ENCODE results near the gene TBCK. TPM values are rescaled to one million over a fixed set of nuclear protein-coding genes. Genes with fewer than 3 reads are reported as not detected.

Gene TBCK
- total and polyA plus RNA-seq, 2 of the 13 experiments (the other 11 are each of a cell fraction or from before 2014, with no cell fraction given) = 51.0 to 62.4 TPM

DNA sequence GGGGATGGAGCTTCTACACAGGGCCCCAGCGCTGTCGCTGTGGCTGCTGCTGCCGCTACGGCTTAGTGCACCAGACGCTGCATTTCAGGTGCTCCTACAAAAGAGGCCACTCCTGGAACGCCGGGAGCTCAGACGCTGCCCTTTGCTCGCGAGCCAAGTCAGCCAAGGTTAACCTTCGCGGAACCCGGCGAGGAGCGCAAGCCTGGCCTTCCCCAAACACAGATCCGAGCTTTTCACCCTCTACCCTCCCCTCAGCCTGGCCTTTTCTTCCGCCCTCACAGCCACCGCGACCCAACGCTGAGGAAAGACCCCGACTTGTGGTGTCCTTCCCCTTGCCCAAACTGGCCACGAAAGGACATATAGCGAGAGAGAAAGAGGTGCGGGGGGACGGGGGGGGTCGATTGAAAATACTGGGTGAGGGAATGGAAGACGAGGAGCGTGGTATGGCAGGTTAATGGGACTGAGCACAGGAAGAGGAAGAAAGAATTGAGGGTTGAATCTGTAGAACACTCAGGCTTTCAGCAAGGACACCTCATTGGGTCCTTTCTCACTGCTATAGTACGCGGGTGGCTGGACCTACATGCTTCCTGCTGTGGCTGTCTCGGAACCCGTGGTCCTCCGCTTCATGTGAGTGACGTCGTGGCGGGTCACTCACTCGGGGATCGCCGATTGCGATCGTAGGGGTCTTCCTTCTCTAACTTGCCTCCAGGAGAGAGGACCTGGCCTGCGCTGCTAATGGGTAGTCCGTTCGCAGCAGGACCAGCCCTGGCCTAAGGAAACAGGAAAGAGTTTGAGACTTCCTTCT is at the start of gene TBCK, which contains the start of gene AIMP1 (continued):
- TF ChIP-seq ZNF703 (CRISPR knock-in tag; IDR thresholded peaks at IDR 0.05; ENCODE audit: borderline replicate concordance) (peak; percentile 7; the same call in 1 of the 2 replicates), KDM5A (IDR thresholded peaks at IDR 0.05; ENCODE audit: borderline replicate concordance, low read length) (peak; percentile 99), ZZZ3 (CRISPR knock-in tag; IDR thresholded peaks at IDR 0.05; ENCODE audit: borderline replicate concordance) (peak; percentile 77; the same call in 1 of the 2 replicates), HDAC6 (IDR thresholded peaks at IDR 0.05; ENCODE audit: low read depth, low read length) (peak; percentile 97; the same call in 1 of the 2 replicates), GLI4 (CRISPR knock-in tag; IDR thresholded peaks at IDR 0.05; ENCODE audit: borderline replicate concordance) (peak; percentile 76; the same call in 1 of the 2 replicates), NPAS2 (CRISPR knock-in tag; IDR thresholded peaks at IDR 0.05; ENCODE audit: borderline replicate concordance) (no peak), GTF3A (CRISPR knock-in tag; conservative IDR thresholded peaks at IDR 0.05) (no peak), ZNF337 (CRISPR knock-in tag; IDR thresholded peaks at IDR 0.05; ENCODE audit: borderline replicate concordance, low read depth) (no peak), ZNF350 (CRISPR knock-in tag; IDR thresholded peaks at IDR 0.05; ENCODE audit: borderline replicate concordance, low read depth) (peak; percentile 94; the same call in 1 of the 2 replicates), NAIF1 (CRISPR knock-in tag; IDR thresholded peaks at IDR 0.05; ENCODE audit: borderline replicate concordance) (no peak), ZNF572 (CRISPR knock-in tag; IDR thresholded peaks at IDR 0.05) (no peak; the same call in 1 of the 2 replicates), ZNF253 (CRISPR knock-in tag; IDR thresholded peaks at IDR 0.05; ENCODE audit: borderline replicate concordance) (0 out of 2 replicates have a peak, but pooled peaks have one; percentile 56), DNMT1 (CRISPR knock-in tag; IDR thresholded peaks at IDR 0.05) (no peak), ZBTB1 (CRISPR knock-in tag; IDR thresholded peaks at IDR 0.05; ENCODE audit: borderline replicate concordance) (no peak), RBFOX2 (IDR thresholded peaks at IDR 0.05; ENCODE audit: low read depth, low read length) (peak; percentile 96), NCOA5 (CRISPR knock-in tag; IDR thresholded peaks at IDR 0.05) (no peak), ZSCAN29 (CRISPR knock-in tag; conservative IDR thresholded peaks at IDR 0.05) (no peak), SRSF4 (IDR thresholded peaks at IDR 0.05; ENCODE audit: low read depth, low read length, poor library complexity, severe bottlenecking) (no peak), CENPX (CRISPR knock-in tag; IDR thresholded peaks at IDR 0.05) (no peak), CBFB (CRISPR knock-in tag; IDR thresholded peaks at IDR 0.05) (peak; percentile 42; the same call in 1 of the 2 replicates), ZNF607 (CRISPR knock-in tag; IDR thresholded peaks at IDR 0.05; ENCODE audit: borderline replicate concordance) (peak; percentile 90; the same call in 1 of the 2 replicates), ZNF614 (CRISPR knock-in tag; IDR thresholded peaks at IDR 0.05; ENCODE audit: borderline replicate concordance) (no peak), MTF1 (CRISPR knock-in tag; IDR thresholded peaks at IDR 0.05) (no peak), SOX6 (IDR thresholded peaks at IDR 0.05) (no peak), SOX6 (CRISPR knock-in tag; IDR thresholded peaks at IDR 0.05) (no peak), ZNF17 (CRISPR knock-in tag; IDR thresholded peaks at IDR 0.05) (no peak), TEAD3 (CRISPR knock-in tag; optimal IDR thresholded peaks at IDR 0.05; ENCODE audit: borderline replicate concordance) (no peak), SPEN (CRISPR knock-in tag; IDR thresholded peaks at IDR 0.05; ENCODE audit: low read depth) (peak; percentile 75)
- TF ChIP-seq, protein P1, sequence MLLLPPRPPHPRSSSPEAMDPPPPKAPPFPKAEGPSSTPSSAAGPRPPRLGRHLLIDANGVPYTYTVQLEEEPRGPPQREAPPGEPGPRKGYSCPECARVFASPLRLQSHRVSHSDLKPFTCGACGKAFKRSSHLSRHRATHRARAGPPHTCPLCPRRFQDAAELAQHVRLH (CRISPR knock-in tag; IDR thresholded peaks at IDR 0.05; ENCODE audit: borderline replicate concordance, low read depth) = no peak
- TF ChIP-seq, protein P2, sequence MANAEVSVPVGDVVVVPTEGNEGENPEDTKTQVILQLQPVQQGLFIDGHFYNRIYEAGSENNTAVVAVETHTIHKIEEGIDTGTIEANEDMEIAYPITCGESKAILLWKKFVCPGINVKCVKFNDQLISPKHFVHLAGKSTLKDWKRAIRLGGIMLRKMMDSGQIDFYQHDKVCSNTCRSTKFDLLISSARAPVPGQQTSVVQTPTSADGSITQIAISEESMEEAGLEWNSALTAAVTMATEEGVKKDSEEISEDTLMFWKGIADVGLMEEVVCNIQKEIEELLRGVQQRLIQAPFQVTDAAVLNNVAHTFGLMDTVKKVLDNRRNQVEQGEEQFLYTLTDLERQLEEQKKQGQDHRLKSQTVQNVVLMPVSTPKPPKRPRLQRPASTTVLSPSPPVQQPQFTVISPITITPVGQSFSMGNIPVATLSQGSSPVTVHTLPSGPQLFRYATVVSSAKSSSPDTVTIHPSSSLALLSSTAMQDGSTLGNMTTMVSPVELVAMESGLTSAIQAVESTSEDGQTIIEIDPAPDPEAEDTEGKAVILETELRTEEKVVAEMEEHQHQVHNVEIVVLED (CRISPR knock-in tag; IDR thresholded peaks at IDR 0.05; ENCODE audit: borderline replicate concordance) = peak; percentile 53; the same call in 1 of the 2 replicates
